HL-60/S4 (cell line): ENCODE measurements around the gene SPATA1.

Experiments used
- in situ Hi-C: fragments of 300-500 bp; cut with MboI; formaldehyde crosslinking; loops from 2 replicates; pipeline ENCODE4 v1.14.3; 2022; ENCODE audit warnings: low sequenced_read_pairs

SPATA1 gene

GRCh38 chr1:84508510-84508909, 2.3 kb downstream of the SPATA1 start:
- in situ Hi-C loops: no loop called here

DNA sequence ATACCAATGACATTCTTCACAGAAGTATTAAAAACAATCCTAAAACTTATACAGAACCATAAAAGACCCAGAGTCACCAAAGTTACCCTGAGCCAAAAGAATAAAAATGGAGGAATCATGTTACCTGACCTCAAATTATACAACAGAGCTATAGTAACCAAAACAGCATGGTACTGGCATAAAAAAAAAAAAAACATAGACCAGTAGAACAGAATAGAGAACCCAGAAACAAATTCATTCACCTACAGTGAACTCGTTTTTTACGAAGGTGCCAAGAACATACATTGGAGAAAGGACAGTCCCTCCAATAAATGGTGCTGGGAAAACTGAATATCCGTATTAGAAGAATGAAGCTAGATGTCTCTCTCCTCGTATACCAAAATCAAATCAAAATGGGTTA, 2.8 kb downstream of the SPATA1 start:
- in situ Hi-C loops: no loop called here

DNA sequence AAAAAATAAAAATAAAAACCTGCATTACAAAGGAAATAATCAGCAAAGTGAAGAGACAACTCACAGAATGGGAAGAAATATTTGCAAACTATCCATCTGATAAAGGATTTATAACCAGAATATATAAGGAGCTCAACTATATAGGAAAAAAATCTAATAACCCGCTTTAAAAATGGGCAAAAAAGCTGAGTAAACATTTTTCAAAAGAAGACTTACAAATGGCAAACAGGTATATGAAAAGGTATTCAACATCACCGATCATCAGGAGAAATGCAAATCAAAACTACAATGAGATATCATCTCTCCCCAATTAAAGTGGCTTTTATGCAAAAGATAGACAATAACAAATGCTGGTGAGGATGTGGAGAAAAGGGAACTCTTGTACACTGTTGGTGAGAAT, 4.0 kb downstream of the SPATA1 start:
- in situ Hi-C loops: no loop called here

DNA sequence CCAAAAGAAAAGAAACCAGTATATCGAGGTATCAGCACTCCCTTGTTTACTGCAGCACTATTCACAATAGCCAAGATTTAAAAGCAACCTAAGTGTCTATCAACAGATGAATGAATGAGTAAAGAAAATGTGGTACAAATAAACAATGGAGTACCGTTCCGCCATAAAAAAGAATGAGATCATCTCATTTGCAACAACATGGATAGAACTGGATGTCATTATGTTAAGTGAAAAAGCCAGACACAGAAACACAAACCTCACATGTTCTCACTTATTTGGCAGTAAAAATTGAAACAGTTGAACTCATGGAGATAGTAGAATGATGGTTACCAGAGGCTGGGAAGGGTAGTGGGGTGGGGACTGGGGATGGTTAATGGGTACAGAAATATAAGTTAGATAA, 4.5 kb downstream of the SPATA1 start:
- in situ Hi-C loops: no loop called here

DNA sequence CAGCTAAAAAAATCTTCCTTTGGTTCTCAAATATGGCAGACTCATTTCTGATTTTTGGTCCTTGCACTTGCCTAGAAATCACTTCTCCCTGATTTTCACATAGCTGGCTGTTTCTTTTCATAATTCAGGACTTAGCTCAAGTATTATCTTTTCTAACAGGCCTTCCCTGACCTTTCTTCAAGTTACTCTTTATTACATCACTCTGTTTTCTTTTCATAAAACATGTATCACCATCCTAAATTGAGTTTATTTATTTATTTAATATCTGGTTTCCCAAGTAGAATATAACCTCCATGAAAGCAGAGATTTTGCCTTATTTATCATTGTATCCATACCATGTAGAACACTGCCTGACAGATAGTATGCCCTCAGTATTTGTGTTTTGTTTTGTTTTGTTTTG, 18.4 kb downstream of the SPATA1 start:
- in situ Hi-C loops: no loop called here

DNA sequence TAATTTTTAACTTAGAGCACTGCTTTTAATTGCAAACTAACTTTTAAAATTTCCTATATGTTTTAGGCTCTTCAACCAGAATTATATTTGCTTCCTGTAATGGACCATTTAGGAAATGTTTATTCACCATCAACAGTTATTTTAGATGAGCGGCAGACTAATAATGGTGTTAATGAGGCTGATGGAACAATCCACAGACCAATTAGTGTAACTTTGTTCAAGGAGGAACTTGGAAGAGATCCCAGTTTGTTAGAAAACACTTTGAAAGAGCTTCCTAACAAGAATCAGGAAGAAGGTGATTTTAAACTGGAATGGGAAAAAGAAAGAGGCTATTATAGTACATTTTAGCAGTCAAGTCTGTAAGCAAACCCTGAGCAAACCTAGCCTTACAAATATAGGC, 19.6 kb downstream of the SPATA1 start:
- in situ Hi-C loops: no loop called here

- in situ Hi-C loops: no loop called here
Observed at GRCh38 chr1:84538599-84538998, 32.4 kb downstream of the SPATA1 start.

- in situ Hi-C loops: no loop called here
Observed at GRCh38 chr1:84539972-84540371, 33.8 kb downstream of the SPATA1 start.

DNA sequence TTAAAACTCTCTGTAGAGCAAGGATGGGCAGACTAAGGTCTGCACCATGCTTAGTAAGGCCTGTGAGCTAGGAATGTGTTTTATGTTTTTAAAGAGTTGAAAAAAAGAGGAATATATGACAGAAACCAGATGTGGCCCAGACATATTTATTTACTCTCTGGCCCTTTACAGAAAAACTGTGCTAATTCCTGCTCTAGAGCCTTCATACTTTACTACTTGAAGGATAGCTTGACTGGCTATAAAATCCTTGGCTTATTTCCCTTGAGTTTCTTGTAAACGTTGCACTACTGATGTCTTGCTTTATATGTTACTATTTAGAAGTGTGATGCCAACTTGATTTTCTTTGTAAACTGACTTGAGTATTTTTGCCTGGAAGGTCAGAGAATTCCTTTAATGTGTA, 34.6 kb downstream of the SPATA1 start:
- in situ Hi-C loops: no loop called here

DNA sequence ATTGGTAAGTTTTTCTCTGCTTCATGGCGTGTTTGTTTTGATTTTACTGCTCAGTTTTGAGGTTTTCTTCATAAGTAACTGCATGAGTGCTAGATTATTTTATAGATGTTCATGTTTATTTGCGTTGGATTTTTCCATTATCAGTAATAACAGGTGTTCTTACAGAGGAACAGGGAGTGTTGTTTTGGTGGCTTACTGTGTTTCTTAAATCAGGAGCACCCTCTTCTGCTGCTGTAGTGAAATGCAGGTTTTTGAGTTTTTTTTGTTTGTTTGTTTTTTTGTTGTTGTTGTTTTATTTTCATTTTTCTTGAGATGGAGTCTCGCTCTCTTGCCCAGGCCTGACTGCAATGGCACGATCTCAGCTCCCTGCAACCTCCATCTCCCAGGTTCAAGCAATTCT, 35.5 kb downstream of the SPATA1 start:
- in situ Hi-C loops: no loop called here

DNA sequence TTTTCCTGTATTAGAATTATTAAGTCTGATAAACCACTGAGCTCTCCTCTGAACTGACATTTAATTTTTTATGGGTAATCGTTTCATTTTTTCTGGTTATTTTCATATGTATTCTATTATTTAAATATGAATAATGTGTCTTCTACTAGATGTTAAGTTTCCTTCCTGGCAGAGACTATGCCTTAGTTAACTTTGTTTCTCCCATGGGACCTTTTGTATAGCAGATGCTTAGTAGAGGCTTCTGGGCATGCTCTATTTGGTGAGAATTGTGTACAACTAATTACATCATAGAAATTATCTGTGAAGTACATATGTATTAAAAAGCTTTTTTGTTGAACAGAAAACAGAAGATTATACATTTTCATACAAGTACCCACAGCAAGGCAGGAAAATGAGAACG, 44.6 kb downstream of the SPATA1 start:
- in situ Hi-C loops: no loop called here

DNA sequence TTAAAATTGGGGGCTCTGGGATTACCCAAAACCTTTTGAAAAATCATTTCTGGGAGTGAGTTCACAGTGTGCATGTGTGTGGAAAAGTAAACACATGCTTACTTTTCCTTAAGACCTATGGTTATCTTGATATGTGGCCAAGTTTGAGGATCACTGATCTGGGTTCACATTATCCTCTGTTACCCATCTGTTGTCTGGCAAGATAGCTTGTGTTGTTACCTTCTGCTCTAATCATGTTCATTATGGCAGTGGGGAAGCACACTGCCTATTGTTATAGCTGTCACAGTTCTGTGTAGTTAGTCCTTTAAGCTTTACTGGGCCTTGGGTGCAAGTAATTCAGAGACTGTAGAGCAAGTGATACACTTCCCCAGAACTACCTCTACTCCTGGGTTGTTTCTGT, 63.0 kb downstream of the SPATA1 start:
- in situ Hi-C loops: no loop called here

- in situ Hi-C loops: no loop called here
Observed at GRCh38 chr1:84570436-84571149, 64.4 kb downstream of the SPATA1 start.

DNA sequence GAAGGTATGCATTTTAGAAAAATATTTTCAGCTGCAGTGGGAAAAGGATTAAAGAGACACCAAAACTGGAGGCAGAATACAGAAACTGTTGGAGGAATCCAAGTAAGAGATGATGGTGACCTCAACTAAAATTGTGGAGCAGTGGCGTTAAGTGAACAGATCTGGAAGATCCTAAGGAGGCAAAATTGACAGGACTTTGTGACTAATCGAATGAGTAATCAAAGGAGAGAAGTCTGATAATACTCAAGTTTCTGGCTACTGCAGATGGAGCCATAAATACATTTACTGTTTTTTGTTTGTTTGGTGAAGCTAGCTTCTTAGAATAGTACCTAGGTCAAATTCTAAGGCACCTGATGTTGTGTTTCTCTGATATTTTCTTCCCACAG, 65.0 kb downstream of the SPATA1 start:
- in situ Hi-C loops: no loop called here

DNA sequence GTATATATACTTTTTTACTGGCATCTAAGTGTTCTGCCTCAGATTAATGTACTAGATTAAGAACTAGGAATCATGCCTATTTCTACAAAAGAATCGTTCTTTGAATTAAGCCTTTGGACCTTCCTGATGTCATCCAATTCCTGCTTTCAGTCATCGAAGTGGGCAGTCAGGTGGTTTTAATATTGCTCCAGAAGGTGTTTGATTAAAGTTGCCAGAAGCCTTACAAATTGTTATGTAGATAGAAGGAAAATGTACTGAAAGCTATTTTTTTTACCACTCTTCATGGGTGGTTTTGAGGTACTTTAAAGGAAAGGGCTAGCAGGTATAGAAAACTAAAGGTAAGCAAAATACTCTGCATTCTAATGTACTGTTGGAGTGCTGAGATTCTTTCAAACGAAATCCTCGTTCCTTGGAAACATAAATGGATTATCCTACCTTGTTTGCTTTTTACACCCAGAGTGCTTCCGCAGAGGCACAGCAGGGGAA, 67.3 kb downstream of the SPATA1 start:
- in situ Hi-C loops: no loop called here

DNA sequence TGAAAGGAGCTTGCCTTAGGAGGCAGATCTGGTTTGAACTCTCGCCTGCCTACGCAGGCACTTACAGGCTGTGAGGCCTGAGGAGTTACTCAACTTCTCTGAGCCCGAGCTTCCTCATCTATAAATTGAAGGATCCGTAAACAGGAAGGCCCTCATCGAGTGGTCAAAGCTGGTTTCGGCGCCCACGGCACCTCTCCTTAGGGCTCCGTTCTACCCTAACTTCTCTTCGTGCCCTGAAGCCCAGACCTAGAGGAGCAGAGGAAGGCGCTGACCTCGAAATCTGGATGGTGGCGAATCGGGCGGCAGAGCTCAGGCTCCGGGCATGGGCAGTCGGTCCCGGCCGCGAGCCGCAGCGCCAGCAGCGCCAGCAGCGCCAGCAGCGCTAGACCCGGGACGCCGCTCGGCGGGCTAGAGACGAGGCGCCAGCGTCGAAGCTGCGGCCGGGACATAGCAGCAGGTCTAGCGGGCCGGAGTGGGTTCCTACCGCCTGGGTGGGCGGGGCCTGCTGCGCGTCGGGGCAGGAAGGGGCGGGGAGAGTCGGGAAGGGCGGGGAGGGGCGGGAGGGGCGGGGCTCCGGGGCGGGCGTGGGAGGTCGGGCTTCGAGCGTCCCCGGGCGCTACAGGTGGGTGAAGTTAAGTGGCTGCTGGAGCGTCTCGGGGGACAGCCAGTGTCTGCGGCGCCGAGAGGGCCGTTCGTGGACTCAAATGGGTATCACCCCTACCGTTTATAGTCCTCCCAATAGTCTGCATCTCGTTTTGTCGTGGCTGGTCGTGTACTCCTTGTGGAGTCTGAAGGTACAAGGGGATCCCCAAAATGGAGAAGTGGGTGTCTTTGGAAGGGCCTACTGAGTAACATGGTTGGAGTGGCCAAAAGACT, 68.0 kb downstream of the SPATA1 start, which contains the start of gene CTBS:
CTBS (minus strand) TSS at position 474 of the 876 bp plus-strand sequence; CDS start at position 449, 25 bp downstream.
- in situ Hi-C loops: no loop called here

DNA sequence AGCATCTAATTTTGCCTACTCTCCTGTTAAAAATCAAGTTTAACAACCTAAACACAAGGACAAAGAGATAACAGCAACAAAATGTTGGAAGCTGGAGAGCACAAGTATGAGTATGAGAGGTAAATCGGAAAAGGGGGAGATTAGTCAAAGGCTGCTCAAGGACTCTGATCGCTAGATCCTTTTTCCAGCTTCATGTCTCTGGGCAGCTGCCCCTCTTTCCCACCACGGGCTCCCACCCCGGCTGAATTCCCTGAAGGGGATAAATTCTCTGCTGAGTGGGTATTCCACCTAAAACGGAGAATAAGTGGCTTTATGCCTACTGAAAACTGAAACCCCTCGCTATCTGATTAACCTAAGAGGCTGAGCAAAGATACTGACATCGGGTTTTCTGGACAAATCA, 68.8 kb downstream of the SPATA1 start:
- in situ Hi-C loops: no loop called here

DNA sequence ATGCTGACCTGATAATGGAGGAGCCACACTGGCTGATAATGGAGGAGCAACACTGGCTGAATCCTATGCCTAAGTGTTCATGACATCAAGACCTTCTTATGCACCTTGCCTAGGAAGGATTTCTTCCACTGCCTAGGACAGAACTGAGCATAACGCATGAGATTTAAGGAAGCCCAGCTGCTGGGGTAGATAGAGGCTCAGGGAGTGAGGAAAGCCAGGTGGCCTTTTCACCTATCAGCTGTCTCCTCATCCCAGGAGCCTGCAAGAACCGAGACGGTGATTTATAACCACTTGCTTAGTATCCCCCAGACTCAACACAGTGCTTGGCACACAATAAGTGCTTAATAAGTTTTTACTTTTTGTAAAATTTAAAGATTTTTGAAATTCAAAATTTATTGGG, 75.5 kb downstream of the SPATA1 start:
- in situ Hi-C loops: no loop called here

- in situ Hi-C loops: no loop called here
Observed at GRCh38 chr1:84582802-84583587, 76.8 kb downstream of the SPATA1 start.

- in situ Hi-C loops: no loop called here
Observed at GRCh38 chr1:84583648-84584047, 77.5 kb downstream of the SPATA1 start.

GRCh38 chr1:84584126-84584525, 77.9 kb downstream of the SPATA1 start:
- in situ Hi-C loops: no loop called here
